Stimulated activated CD8-positive, alpha-beta memory T cell treated with anti-CD3 and anti-CD28 coated beads, Interleukin-15, amount 100 ng/mL, for 4 hours (primary cell): ENCODE results near the gene SENP5.
"Not testable (repeated sequence)": the region's sequence is repeated elsewhere in the genome, so short reads cannot be mapped to it uniquely, and the experiment has no call there.

ENCODE experiments used
- DNase-seq, 2 donors: peaks; one replicate each; pipeline ENCODE4 v3.0.0-alpha.2; 2020; ENCODE audit warnings: low read depth in 2 of 2

The SENP5 gene

GRCh38 chr3:196867507-196868296 is at the start of gene SENP5:
TSS of gene SENP5 (plus strand) at chr3:196867920. CDS start at chr3:196885182, 17,262 bp downstream.
- DNase-seq: peak; percentile 70 to 80

- DNase-seq: no peak
These were observed 45.8 kb upstream of the SENP5 start for GRCh38 chr3:196821806-196822355.

DNA sequence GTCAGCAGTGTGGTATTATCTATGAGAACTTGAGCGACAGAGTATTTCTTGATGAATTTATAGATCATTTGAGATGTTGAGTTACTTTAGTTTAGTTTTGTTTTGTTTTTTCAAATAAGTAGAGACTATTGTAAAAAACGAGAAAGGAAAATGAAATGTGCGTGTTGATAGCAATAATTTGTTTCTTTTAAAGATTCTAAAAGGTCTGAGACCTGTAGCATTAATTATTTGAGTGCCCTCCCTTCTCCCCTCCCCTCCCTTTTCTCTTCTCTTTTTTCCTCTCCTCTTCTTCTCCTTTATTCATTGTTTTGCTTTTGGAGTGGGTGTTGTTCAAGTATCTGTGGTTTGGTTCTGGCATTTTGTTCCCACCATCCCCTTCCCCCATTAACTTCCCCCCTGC is 38.1 kb upstream of the SENP5 start:
- DNase-seq: not testable (repeated sequence)

DNA sequence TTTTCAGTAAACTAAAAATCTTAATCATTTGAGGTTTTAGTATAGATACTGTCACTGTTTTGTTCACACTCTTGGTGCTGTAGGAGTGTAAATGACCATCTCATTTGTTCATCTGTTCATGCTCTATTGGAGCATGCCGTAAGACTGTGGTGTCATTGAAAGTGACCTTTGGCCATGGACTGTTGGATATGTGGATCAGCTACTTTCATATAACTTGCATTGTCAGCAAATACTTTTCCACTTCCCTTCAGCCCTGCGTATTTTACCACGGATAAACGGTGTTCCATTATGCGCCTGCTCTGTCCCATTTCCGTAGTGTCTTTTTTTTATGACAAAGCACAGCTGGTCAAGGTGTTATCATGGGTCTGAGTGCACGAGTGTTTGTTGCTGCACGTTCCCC is 32.6 kb upstream of the SENP5 start:
- DNase-seq: no peak

DNA sequence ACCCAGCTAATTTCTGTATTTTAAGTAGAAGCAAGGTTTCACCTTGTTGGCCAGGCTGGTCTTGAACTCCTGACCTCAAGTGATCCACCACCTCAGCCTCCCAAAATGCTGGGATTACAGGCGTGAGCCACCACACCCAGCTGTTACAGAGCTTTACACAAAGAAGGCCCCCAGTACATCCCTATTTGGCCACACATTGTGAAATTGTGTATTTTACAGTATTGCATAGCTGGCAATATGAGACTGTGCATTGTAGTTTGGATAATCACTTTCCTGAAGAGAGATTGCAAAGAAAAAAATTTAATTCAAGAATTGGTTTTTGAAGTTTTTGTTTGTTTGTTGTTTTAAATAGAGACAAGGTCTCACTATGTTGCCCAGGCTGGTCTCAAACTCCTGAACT is 31.1 kb upstream of the SENP5 start:
- DNase-seq: not testable (repeated sequence)

- DNase-seq: peak; percentile 31 to 47
These were observed 29.8 kb upstream of the SENP5 start for GRCh38 chr3:196837819-196838420.

GRCh38 chr3:196839351-196839750 is 28.4 kb upstream of the SENP5 start:
- DNase-seq: not testable (repeated sequence)

- no peak for DNase-seq
These were observed 24.9 kb upstream of the SENP5 start for GRCh38 chr3:196842567-196843434.

DNA sequence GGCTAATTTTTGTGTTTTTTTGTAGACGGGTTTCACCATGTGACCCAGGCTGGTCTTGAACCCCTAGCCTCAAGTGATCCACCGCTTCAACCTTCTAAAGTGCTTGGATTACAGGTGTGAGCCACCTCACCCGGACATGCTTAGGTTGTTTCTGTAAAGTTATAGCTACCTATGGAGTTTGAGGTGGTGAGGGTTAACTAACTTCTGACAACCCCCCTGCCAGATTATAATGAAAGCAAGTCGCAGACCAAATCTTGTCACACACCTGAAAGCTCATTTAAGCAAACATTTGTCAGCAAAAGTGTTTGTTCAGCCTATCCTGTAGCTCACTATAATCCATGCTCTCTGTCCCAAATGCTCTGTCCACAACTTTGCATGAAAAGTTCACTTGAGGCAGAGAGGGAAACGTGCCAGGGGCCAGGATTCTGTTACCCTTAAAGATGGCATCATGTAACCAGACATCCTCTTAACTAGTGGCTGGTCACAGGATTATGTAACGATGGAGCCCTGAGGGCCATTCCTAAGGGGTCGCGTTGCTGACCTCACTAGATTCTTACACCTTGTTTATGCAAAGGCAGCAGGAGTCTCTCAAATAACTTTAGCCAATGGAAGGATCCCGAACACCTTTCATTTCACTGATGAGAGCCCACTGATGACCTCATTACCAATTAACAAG is 24.1 kb upstream of the SENP5 start:
- no peak for DNase-seq

GRCh38 chr3:196844235-196845219 is 23.2 kb upstream of the SENP5 start:
- DNase-seq: not testable (repeated sequence)

- DNase-seq: not testable (repeated sequence)
These were observed 19.3 kb upstream of the SENP5 start for GRCh38 chr3:196848375-196848774.

DNA sequence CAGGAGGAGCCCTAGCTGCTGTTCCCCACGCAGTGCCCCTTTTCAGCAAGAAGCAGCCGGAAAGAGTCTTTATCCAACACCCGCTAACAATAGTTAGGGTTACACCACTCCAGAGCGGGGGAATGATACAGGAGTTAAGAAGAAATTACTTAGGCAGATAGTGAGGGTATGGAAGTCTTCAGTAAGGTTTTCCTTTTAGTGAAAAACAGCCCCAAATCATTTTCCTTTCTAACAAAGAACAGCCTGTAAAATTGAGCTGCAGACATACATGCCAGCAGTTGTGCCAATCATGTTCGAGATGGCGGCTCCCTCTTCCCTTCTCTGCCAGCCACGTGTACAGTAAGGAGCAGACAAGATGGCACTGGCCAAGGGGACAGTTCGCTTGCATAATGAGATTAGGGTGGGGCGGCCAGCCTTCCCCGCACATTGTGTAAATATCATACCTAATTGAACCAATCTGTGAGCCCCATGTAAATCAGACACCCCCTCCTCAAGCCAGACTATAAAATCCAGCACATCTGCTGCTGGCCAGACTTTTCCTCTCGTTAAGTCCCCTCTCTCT is 18.5 kb upstream of the SENP5 start:
- no peak for DNase-seq

DNA sequence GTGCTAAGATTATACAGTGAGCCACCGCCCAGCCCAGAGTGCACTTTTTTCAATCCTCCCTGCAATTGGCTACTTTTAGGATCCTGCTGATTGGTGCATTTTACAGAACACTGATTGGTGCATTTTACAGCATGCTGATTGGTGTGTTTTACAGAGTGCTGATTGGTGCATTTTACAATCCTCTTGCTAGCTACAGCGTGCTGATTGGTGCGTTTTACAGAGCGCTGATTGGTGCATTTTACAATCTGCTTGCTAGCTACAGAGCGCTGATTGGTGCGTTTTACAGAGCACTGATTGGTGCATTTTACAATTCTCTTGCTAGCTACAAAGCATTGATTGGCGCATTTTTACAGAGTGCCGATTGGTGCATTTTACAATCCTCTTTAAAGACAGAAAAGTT is 4.7 kb upstream of the SENP5 start:
- DNase-seq: not testable (repeated sequence)

GRCh38 chr3:196867155-196867506 is 589 bp upstream of the SENP5 start:
- no peak for DNase-seq

DNA sequence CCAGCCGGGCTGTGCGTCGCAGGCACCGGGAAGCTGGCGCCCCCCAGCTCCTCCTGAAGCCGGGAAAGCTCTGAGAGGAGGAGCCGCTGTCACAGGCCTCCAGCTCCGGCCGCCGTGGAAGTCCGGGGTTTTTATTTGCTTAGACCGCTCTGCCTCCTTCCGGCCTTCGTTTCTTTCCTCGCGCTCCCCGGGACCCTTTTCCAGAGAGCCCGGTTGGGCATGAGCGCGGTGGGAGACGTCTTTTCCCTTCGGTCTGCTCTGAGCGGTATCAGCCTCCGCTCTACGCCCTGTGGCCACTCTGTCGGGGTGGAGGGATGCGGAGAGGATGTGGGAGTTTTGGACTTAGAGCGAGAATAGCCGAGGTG is 559 bp downstream of the SENP5 start:
- no peak for DNase-seq

DNA sequence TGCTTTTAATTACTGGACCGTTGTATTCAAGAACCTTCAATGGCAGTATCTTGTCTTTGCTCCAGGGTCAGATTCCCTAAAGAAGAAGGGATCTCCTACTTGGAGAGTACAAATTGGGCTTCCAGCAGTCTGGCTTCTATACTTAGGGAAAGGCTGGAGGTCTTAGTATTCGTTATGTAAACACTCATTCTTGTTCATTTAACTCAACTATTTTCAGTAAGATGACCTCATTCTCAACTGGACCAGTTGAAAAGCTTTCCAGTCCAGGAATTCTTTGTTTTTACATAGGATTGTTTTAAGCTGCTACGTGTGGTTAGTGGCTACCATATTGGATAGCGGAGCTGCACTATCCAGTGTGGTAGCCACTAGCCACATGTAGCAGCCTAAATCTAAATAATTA is 4.6 kb downstream of the SENP5 start:
- no peak for DNase-seq

- not testable (repeated sequence) for DNase-seq
These were observed 6.9 kb downstream of the SENP5 start for GRCh38 chr3:196874511-196875094.

- DNase-seq: no peak
These were observed 7.5 kb downstream of the SENP5 start for GRCh38 chr3:196875258-196875657.

DNA sequence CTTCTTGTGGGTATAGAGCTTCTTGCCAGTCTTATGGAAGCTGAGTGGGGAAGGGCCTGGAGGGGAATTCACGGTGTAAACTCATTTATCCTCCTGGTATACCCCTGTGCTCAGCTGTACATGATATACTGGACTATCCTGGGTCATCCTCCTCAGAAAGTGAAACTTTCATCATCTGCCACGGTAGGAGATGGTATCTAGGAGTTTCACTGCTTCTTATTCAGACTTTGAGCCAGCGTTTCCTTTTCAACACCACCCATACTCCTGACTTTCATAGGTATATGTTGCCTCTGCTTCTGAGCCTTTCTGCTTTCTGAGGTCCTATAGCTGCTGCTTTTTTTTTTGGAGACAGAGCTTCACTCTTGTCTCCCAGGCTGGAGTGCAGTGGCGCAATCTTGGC is 15.6 kb downstream of the SENP5 start:
- DNase-seq: no peak

- no peak for DNase-seq
These were observed 18.4 kb downstream of the SENP5 start for GRCh38 chr3:196886144-196886543.
